HepG2 (cell line): ENCODE data around the gene TTC39B. TPM values are rescaled to one million over a fixed set of nuclear protein-coding genes. Genes with fewer than 3 reads are reported as not detected.

Experiments
- DRAP1 ChIP-seq: IDR thresholded peaks from 2 replicates; pipeline ENCODE4 v1.6.1; 2016; ENCODE audit warnings: missing genetic modification reagents, missing compliant biosample characterization
- FOXA1 ChIP-seq, 2 experiments: fragments of 450-650 bp in 1 of 2; sonication (generic) in 1 of 2; formaldehyde crosslinking in 1 of 2; IDR thresholded peaks; 2 replicates each; pipeline versions ENCODE4 v1.4.0 to v1.6.1; 2016 to 2020; ENCODE audit warnings: missing genetic modification reagents in 1 of 2
- HMGXB4 ChIP-seq, 2 experiments: sonication (generic) in 1 of 2; formaldehyde crosslinking in 1 of 2; IDR thresholded peaks; 2 replicates each; pipeline versions ENCODE4 v1.4.0 to v1.6.1; 2018 to 2020; ENCODE audit warnings: missing genetic modification reagents in 2 of 2, borderline replicate concordance in 1 of 2, low read depth in 1 of 2, mild to moderate bottlenecking in 1 of 2, missing biosample characterization in 1 of 2
- SIN3A ChIP-seq: IDR thresholded peaks from 2 replicates; pipeline ENCODE4 v1.6.1; 2011; ENCODE audit warnings: low read depth, mild to moderate bottlenecking, control low read depth, low read length, borderline replicate concordance
- SMC3 ChIP-seq: IDR thresholded peaks from 2 replicates; pipeline ENCODE4 v1.6.1; 2011; ENCODE audit warnings: low read length, improper control_type of control experiment
- SOX5 ChIP-seq: IDR thresholded peaks from 2 replicates; pipeline ENCODE4 v1.6.1; 2016; ENCODE audit warnings: borderline replicate concordance
- SRSF1 ChIP-seq: fragments of 200-400 bp; formaldehyde crosslinking; optimal IDR thresholded peaks from 2 replicates; pipeline ENCODE3; 2017; ENCODE audit warnings: mild to moderate bottlenecking, low read depth, low read length, moderate library complexity
- U2AF2 ChIP-seq: fragments of 200-400 bp; formaldehyde crosslinking; IDR thresholded peaks from 2 replicates; pipeline ENCODE4 v1.6.1; 2017; ENCODE audit warnings: low read depth, mild to moderate bottlenecking, low read length
- ZBTB49 ChIP-seq: sonication (generic); formaldehyde crosslinking; IDR thresholded peaks from 2 replicates; pipeline ENCODE4 v1.4.0; 2020; ENCODE audit warnings: missing genetic modification reagents, borderline replicate concordance
- ZNF18 ChIP-seq: sonication (generic); formaldehyde crosslinking; IDR thresholded peaks from 2 replicates; pipeline ENCODE4 v1.8.0; 2022; ENCODE audit warnings: mild to moderate bottlenecking, missing genetic modification reagents; ENCODE audit not compliant: insufficient replicate concordance
- ZNF329 ChIP-seq: sonication (generic); formaldehyde crosslinking; IDR thresholded peaks from 2 replicates; pipeline ENCODE4 v1.9.0; 2021; ENCODE audit warnings: low read depth, mild to moderate bottlenecking, missing genetic modification reagents
- ZNF557 ChIP-seq: sonication (generic); formaldehyde crosslinking; IDR thresholded peaks from 2 replicates; pipeline ENCODE4 v1.4.0; 2020; ENCODE audit warnings: missing genetic modification reagents
- ZNF768 ChIP-seq: sonication (generic); formaldehyde crosslinking; IDR thresholded peaks from 2 replicates; pipeline ENCODE4 v1.4.0; 2020; ENCODE audit warnings: missing genetic modification reagents
- ZNF780A ChIP-seq: sonication (generic); formaldehyde crosslinking; IDR thresholded peaks from 2 replicates; pipeline ENCODE4 v1.8.0; 2022; ENCODE audit warnings: mild to moderate bottlenecking, missing genetic modification reagents, moderate library complexity
- polyA plus RNA-seq, 8 experiments: library from polyadenylated mRNA; depleted of rRNA in 3 of 8; stranded (reverse) in 7 of 8; unstranded in 1 of 8; fragments of >200 nt; fragmentation: Illumina TruSeq in 4 of 8; extraction: Trizol in 4 of 8; gene quantifications; 2 replicates each; pipeline versions ENCODE4 v1.2.1 to v1.2.3, GENCODE V29; 2011 to 2016; ENCODE audit warnings: low read depth in 4 of 8, missing spikeins in 1 of 8, mixed read lengths in 1 of 8; ENCODE audit not compliant: insufficient read depth in 1 of 8
- total RNA-seq, 5 experiments: library from RNA; depleted of rRNA; stranded (reverse); fragments of >200 nt; fragmentation: Illumina TruSeq; extraction: Trizol; gene quantifications; 2 replicates each; pipeline ENCODE4 v1.2.3, GENCODE V29; 2016; ENCODE audit warnings: low read depth in 1 of 5
- TF ChIP-seq, protein P1 (sequence below): IDR thresholded peaks from 2 replicates; pipeline ENCODE4 v1.6.1; 2018; ENCODE audit warnings: missing genetic modification reagents, mild to moderate bottlenecking, missing compliant biosample characterization
- TF ChIP-seq, protein P2 (sequence below): sonication (generic); formaldehyde crosslinking; IDR thresholded peaks from 2 replicates; pipeline ENCODE4 v1.8.0; 2022; ENCODE audit warnings: low read depth, missing genetic modification reagents

TTC39B gene
- total and polyA plus RNA-seq, 2 of the 13 experiments (the other 11 are each of a cell fraction or from before 2014, with no cell fraction given) = 14.3 to 19.4 TPM

- TF ChIP-seq SMC3 (peak; percentile 86), ZNF18 (CRISPR knock-in tag) (no peak), SOX5 (0 out of 2 replicates have a peak, but pooled peaks have one; percentile 20), U2AF2 (no peak), SIN3A (no peak), ZNF329 (CRISPR knock-in tag) (no peak), ZNF557 (CRISPR knock-in tag) (no peak), HMGXB4 (CRISPR knock-in tag; IDR thresholded peaks at IDR 0.05; ENCODE audit: borderline replicate concordance in 1 of 2, low read depth in 1 of 2) (0 out of 4 replicates have a peak, but pooled peaks of 1 of the 2 experiments have one; percentile 24), ZBTB49 (CRISPR knock-in tag) (no peak), ZNF768 (no peak), FOXA1 (IDR thresholded peaks at IDR 0.05) (no peak), FOXA1 (CRISPR knock-in tag; IDR thresholded peaks at IDR 0.05) (peak; percentile 71), ZNF780A (no peak), SRSF1 (no peak), DRAP1 (no peak)
- TF ChIP-seq, protein P1, sequence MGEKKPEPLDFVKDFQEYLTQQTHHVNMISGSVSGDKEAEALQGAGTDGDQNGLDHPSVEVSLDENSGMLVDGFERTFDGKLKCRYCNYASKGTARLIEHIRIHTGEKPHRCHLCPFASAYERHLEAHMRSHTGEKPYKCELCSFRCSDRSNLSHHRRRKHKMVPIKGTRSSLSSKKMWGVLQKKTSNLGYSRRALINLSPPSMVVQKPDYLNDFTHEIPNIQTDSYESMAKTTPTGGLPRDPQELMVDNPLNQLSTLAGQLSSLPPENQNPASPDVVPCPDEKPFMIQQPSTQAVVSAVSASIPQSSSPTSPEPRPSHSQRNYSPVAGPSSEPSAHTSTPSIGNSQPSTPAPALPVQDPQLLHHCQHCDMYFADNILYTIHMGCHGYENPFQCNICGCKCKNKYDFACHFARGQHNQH (CRISPR knock-in tag) = no peak
- TF ChIP-seq, protein P2, sequence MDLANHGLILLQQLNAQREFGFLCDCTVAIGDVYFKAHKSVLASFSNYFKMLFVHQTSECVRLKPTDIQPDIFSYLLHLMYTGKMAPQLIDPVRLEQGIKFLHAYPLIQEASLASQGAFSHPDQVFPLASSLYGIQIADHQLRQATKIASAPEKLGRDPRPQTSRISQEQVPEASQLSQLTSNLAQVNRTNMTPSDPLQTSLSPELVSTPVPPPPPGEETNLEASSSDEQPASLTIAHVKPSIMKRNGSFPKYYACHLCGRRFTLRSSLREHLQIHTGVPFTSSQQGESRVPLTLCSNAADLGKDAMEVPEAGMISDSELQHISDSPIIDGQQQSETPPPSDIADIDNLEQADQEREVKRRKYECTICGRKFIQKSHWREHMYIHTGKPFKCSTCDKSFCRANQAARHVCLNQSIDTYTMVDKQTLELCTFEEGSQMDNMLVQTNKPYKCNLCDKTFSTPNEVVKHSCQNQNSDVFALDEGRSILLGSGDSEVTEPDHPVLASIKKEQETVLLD = no peak
Observed at GRCh38 chr9:15135164-15135792, 171.7 kb downstream of the TTC39B start (continued).
